ENCODE measurements around the gene TBX18.

The TBX18 gene

DNA sequence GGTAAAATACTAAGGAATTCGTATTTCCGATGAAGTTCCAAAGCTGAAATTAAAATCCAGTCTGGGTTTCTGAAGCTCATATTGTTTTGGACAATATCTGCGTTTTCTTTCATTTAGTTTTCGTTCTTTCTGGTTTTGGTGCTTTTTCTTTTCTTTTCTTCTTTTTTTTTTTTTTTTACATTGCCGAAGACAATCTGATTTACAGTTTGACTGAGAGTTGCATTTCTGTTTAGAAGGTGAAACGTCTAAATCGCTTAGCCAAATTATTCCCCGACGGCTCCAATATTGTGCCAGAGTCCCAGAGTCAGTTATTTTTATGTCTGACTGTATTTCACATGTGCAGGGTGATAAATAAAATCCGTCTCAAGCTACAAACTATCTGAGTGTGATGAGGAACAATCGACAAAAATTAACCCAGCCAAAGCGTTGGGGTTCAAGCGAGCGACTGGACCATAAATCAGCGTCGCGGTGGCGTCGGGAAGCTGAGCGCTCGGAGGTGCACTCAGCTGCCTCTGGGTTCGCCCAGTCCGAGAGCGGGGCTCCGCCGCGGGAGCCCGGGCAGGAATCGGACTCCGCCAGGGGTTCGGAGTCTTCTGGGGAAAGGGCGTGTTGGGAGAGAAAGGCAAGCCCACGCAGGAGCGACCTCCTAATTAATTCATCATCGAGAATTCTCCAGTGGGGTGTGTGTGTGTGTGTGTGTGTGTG, 8.2 kb upstream of the TBX18 start:
- no peak for DNase-seq

- no peak for DNase-seq
These were observed 7.5 kb upstream of the TBX18 start for GRCh38 chr6:84771756-84772356.

- DNase-seq: no peak
These were observed 6.8 kb upstream of the TBX18 start for GRCh38 chr6:84771125-84771755.

DNA sequence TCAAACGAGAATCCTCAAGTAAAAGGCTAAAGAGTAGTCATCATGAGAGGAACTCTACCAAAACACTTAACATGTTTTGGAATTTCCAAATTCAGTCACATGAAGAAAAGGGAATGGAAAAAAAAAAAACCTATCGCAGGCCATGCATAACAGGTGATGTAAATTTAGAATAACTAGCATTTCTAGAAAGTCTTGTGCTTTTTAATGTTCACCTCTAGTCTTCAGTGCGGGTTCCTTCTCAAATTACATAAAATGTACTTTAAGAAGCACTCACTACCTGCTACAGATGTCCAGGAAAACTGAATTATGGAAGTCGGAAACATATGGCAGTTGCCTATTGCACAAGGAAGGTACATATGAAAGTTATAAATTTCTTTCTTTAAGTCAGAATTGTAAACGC, 6.1 kb upstream of the TBX18 start:
- DNase-seq: no peak

DNA sequence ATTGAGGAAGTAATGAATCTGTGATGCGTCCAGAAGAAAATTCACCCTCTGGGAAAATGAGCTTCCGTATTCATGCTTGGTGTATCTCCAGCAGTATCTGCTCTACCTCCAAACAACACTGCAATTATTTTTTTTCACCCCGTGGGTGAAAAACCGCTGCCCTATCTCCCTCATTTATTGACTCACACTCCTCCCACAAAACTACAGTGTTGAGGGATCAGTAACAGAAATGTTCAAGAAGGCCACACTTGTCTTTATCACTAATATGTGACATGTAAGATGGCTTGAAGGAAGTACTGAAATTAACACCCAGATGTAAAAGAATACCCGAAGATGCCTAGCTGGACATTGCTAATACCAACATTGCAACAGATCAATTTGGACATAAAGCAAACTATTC, 4.9 kb upstream of the TBX18 start:
- no peak for DNase-seq

GRCh38 chr6:84768442-84769174, 4.2 kb upstream of the TBX18 start:
- DNase-seq: no peak

DNA sequence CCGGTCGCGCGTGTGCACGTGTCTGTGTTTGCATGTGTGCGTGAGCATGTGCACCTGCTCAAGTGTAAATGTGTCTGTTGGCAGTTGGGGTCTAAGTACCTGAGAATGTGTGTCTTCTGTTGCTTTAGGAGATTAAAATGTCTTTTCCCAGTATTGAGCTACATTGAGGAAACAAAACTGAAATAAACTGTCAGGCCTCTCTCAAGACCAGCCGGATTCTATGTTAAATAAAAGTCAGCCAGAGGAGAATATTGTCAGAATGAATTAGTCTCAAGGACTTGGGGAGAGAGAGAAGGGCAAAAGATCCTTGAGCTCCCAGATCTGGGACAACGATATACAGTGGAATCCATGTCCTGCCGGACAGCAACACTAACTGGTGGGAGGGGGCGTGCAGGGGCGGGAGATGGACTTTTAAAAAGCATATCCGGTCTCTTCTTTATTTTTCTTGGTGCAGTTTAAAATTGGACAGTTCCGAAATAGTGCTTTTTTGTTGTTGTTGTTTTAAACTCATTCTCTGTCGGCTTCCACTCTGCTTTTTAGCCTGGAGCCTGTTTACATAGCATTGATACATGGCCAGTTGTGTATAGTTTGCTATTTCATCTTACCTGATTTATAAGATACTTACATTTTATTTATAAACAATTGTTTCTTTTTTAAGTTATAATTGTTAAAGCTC, 3.3 kb upstream of the TBX18 start:
- DNase-seq: no peak

- no peak for DNase-seq
These were observed 2.6 kb upstream of the TBX18 start for GRCh38 chr6:84766799-84767525.

GRCh38 chr6:84766118-84766798, 1.9 kb upstream of the TBX18 start:
- DNase-seq: no peak

DNA sequence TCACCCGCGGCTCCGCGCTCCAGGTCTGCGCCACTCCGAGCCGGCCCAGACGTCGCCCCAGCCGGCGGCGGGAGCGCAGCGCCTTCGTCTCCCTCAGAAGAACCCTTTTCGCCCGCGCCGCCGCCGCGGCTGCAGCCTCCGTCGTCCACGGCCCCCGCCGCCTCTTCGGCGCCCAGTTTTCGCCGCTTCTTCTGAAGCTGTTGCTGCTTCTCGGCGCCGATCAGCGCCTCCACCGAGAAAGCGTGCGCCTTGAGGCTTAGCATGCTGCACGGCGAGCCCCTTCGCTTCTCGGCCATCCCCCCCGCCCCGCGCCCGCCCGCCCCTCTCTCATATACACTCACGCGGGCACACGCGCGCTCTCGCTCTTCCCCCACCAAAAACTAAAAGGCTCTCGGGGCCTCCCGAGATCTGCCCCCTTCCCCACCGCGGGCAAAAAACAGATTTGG, 489 bp downstream of the TBX18 start:
- DNase-seq: no peak

- DNase-seq: no peak
These were observed 1.2 kb downstream of the TBX18 start for GRCh38 chr6:84763003-84763885.

DNA sequence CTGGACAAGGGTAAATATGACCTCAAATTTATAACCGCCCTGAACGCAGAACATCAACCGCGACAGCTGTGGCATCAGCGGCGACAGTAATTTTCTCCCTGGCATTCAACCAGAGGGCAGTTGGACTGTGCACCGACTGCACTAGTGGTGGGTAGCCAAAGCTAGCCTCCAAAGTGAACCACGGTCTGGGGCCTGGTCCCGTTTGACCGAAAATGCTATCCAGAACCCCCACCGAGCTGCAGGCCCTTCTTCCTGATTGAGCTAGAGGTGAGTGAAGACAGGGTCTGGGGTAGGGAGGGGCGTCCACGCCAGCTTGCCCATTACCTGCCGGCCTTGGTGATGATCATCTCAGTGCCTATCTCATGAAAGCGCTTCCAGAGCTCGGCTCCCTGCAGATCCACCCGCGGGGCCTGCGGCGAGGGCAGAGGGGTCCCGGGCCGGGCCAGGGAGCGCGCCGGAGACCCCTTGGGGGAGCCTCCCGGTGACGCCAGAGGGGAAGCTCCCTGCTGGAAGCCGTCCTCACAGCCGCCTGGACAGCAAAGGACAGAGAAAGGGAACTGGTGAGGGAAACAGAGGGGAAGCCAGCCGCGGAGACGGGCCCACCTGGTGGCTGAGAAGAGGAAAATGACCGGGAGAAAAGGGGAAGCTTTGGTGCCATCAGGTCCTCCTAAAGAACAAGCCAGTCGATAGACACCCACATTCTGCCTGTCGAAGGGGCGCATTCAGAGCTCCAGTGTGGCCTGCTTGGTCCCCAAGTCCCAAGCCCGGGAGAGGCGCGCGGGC, 2.0 kb downstream of the TBX18 start:
- no peak for DNase-seq

DNA sequence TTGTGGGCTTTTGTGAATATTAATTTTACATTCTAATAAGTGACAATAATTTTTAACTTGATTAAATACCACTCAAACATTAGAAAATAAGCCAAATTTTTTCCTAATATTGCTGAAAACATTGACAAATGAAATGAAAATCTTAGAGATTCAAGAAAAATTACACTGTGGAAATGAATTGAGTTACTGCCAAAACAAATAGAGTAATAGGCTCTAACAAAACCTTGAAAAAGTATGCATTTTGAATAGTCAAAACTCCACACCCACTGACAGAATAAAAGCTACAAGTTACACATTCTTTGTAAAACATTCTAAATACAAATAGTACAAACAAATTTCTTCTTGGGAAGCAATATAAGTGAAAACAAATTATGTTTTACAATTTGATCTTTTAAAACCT, 5.9 kb downstream of the TBX18 start:
- no peak for DNase-seq

DNA sequence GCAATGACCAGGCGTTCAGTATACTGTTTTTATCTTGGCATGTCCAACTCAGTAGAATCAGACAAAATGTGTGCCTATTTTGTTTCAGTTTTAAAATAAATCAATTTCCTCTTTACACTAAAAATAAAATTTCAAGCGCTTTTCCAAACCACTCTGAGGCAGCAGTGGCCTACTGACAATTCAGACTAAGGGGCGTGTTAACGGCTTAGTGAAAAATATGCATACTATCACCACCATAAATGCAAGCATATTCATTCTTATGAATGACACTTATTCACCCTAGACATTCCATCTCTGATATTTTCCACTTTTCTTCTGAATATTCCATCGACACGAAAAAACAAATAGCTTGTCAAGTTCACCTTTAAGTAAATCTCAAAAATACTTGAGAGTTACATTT, 7.5 kb downstream of the TBX18 start:
- no peak for DNase-seq

GRCh38 chr6:84756466-84756865, 7.9 kb downstream of the TBX18 start:
- DNase-seq: no peak

DNA sequence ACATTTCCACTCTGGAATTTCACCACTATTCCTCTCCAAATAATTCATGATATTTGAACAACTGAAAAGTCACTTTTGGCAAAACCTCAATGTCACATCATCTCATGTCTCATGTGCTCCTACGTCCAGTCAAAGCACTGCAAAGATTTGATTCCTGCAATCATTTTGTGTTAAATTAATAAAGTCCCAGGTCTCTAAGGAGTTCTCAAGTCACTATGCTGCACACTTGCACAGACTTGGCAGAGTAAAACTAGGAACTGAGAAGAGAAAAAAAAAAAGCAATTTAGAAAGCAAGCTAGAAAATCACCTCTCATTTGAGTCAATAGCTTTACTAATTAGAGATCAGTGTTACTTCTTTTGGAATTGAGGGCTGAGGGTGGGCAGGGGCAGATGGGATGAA, 11.2 kb downstream of the TBX18 start:
- no peak for DNase-seq

GRCh38 chr6:84752118-84752850, 12.1 kb downstream of the TBX18 start:
- no peak for DNase-seq

- DNase-seq: no peak
These were observed 15.2 kb downstream of the TBX18 start for GRCh38 chr6:84749181-84749580.

DNA sequence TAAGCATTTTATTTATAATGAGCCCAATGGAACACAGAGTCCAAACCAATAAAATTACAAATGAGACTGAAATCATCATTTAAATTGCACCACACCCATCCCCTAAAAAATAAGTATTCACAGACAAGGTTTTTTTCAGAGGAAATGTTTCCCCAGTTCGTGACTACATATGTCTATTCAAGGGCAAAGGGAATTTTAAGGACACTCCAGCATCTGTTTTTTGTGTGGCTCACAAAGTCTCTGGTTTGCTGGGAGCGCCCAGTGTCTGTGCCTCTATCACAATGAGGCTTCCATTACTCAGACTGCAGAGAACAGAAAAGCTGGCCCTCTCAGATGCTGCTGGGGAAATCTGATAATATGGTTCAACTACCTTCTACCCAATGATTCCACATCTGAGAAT, 16.0 kb downstream of the TBX18 start:
- DNase-seq: no peak

Data from inflammatory macrophage (primary cell).